Forelimb muscle (tissue), 1 donor: ENCODE measurements around the gene SMOC1. TPM values are rescaled to one million over a fixed set of nuclear protein-coding genes. Genes with fewer than 3 reads are reported as not detected.
"Not testable (repeated sequence)": the region's sequence is repeated elsewhere in the genome, so short reads cannot be mapped to it uniquely, and the experiment has no call there.

Experiments
- DNase-seq: peaks from one replicate; pipeline ENCODE4 v3.0.0-alpha.2; 2013; ENCODE audit warnings: low read depth
- polyA plus RNA-seq: library from polyadenylated mRNA; unstranded; fragments of 120-200 nt; gene quantifications from one replicate; pipeline ENCODE4 v1.2.1, GENCODE V29; 2013; ENCODE audit not compliant: insufficient read length

SMOC1 gene
- polyA plus RNA-seq, 1 donor = 5.1 TPM

DNA sequence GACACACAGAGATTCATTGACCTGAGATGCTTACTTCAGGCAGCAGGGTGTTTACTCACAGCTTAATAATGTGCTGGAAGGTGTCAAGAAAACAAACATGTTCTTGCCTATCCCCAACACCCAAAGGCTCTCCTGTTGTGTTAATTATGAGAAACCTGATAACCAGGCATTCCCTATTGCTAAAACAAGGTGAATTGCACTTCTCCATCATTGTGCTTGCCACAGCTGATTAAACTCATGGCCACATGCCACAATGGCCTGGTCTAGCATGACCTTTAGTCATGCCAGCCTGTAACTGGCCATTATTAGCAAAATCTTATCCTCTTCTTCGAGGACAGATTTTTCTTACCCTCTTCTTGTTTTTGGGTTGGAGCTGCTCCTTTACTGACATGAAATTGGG is 21.4 kb downstream of the SMOC1 start:
- no peak for DNase-seq

GRCh38 chr14:69901113-69901951 is 22.1 kb downstream of the SMOC1 start:
- no peak for DNase-seq

GRCh38 chr14:69903046-69903445 is 23.8 kb downstream of the SMOC1 start:
- not testable (repeated sequence) for DNase-seq

GRCh38 chr14:69904246-69904645 is 25.0 kb downstream of the SMOC1 start:
- DNase-seq = no peak

GRCh38 chr14:69906201-69906600 is 27.0 kb downstream of the SMOC1 start:
- no peak for DNase-seq

DNA sequence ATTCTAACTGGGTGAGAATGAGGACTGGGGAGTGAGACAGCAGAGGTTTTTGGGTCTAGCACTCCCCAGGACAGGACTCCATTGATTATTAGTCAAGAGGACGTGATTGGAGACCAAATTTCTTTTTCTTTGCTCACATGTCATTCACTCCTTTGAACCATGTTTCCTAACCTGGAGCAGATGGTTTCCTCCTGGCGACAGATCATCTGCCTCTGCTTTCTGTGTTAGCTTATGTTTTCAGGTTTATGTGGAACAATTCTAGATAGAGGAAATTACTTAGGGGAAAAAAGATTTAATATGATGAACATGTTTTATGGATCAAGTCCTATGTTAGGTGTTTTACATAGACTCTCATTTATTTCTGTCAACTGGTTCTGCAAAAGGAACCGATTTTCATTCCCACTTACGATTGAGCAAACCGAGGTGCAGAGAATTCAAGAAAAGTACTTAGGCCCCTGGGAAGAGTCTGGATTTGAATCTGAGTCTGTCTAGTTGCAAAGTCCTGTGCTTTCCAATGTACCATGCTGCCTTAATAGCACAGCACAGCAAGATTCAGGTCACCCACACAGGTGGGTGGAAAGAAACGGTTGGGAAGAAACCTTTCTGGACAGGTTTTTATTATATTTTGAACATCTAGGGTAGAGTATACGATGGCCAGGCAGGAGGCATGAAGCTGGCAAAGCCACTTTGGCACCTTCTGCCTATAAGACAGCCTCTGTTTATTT is 30.8 kb downstream of the SMOC1 start:
- no peak for DNase-seq

GRCh38 chr14:69910871-69911270 is 31.7 kb downstream of the SMOC1 start:
- no peak for DNase-seq

- DNase-seq = no peak
Measured at GRCh38 chr14:69913686-69914085, 34.5 kb downstream of the SMOC1 start.

GRCh38 chr14:69916396-69916795 is 37.2 kb downstream of the SMOC1 start:
- no peak for DNase-seq

GRCh38 chr14:69917287-69917686 is 38.1 kb downstream of the SMOC1 start:
- DNase-seq = no peak

DNA sequence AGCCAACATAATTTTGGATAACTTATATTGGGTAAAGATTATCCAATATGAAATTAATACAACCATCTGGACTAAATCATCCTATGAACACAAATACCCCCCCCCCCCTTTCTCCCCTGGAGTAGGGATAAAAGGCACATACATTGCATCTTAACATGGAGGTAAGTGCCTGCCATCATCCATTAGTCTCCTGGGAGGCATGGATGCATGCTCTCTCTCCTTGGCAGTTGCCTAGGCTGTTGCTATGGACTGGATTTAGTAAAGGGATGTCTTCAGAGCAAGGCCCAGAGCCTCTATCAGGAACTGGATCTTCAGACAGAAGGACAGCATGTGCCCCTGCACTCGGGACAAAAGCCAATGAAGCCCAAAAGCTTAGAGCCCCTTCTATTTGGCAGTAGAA is 40.6 kb downstream of the SMOC1 start:
- DNase-seq = no peak

- DNase-seq = no peak
Measured at GRCh38 chr14:69921052-69921451, 41.8 kb downstream of the SMOC1 start.

GRCh38 chr14:69922198-69922597 is 43.0 kb downstream of the SMOC1 start:
- no peak for DNase-seq

- no peak for DNase-seq
Measured at GRCh38 chr14:69924201-69924600, 45.0 kb downstream of the SMOC1 start.

- no peak for DNase-seq
Measured at GRCh38 chr14:69928111-69928523, 48.9 kb downstream of the SMOC1 start.

- no peak for DNase-seq
Measured at GRCh38 chr14:69930780-69931379, 51.7 kb downstream of the SMOC1 start.

- DNase-seq = no peak
Measured at GRCh38 chr14:69931960-69932359, 52.7 kb downstream of the SMOC1 start.

DNA sequence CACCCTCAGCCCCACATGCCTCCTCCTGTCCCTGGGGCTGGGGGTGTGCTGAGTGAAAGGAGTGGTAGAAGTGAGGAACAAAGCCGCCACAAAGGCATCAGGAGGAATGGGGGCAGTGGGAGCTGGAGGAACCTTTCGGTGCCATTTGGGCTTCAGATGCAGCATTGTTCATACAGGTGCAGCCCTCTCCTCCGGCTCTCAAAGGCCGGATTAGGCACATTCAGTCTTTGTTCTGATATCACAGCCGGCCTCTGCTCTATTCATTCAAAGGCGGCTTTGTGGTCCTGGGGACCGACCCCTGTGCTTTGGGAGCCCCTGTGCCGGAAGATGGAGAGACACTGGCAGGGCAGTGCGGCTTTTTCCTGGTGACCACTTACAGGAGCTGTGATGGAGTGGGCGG is 53.2 kb downstream of the SMOC1 start:
- DNase-seq = no peak

- DNase-seq = no peak
Measured at GRCh38 chr14:69933623-69934275, 54.5 kb downstream of the SMOC1 start.

- no peak for DNase-seq
Measured at GRCh38 chr14:69937367-69938081, 58.3 kb downstream of the SMOC1 start.

DNA sequence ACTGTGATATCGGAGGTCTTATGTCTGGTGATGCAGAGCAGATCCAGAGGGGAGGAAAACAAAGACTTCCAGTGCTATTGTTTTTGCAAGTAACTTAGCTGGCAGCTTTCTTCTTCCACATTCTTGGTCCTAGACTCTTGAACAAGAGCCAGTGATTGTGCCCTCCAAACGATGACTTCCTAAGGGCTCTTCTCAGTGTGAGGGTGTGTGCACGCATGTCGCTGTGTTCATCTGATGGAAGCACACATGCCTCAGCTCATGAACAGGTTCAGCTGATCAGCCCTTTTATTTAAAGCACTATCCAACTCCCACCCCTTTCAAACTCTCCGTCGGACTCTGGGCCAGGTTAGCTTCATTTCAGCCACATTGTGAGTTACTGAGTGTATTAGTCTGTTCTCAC is 59.5 kb downstream of the SMOC1 start:
- DNase-seq = no peak
